Stimulated activated CD8-positive, alpha-beta memory T cell treated with anti-CD3 and anti-CD28 coated beads, Interleukin-4, amount 100 ng/mL, for 24 hours (primary cell): Measurements from ENCODE around the gene ALOXE3.

ENCODE experiments used
- DNase-seq: peaks from one replicate; pipeline ENCODE4 v3.0.0-alpha.2; 2020; ENCODE audit warnings: low read depth

The ALOXE3 gene

DNA sequence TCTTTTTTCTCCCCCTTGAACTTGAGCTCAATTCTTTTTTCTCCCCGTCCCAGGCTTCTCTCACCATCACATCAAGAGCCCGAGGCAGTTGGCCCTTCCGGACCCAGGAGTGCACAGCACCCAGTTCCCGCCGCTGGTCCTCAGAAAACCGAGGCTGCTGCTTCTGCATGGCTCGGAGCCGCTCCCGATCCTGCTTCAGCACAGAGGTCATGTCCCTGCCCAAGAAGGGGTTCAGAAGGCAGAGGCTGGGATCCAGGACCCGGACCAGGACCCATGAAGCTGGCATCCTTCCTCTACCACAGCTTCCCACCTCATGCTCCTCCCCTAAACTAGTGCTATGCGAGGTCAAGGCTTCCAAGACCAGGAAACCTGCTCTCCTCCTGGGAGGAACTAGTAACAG, 23.4 kb upstream of the ALOXE3 start:
- DNase-seq: no peak

DNA sequence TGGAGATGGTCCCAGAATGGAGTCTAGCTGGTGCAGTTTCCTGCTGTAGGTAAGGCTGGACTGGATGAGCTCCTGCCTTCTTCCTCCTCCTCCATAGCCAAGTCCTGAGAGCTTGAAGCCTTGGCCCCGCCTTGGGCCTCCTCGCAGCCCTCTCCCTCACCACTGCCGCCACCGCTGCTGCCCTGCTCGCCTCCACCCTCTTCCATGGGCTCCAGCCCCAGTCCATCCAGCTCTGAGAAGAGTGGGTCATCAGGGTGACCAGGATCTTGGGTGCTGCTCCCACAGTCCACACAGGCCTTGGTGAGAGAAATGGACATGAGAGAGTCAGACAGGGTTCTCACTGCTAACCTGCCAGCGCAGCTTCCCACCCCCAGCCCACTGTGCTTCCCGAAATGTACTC, 22.7 kb upstream of the ALOXE3 start:
- DNase-seq: no peak

- DNase-seq: no peak
These were observed 22.0 kb upstream of the ALOXE3 start for GRCh38 chr17:8140065-8141029.

DNA sequence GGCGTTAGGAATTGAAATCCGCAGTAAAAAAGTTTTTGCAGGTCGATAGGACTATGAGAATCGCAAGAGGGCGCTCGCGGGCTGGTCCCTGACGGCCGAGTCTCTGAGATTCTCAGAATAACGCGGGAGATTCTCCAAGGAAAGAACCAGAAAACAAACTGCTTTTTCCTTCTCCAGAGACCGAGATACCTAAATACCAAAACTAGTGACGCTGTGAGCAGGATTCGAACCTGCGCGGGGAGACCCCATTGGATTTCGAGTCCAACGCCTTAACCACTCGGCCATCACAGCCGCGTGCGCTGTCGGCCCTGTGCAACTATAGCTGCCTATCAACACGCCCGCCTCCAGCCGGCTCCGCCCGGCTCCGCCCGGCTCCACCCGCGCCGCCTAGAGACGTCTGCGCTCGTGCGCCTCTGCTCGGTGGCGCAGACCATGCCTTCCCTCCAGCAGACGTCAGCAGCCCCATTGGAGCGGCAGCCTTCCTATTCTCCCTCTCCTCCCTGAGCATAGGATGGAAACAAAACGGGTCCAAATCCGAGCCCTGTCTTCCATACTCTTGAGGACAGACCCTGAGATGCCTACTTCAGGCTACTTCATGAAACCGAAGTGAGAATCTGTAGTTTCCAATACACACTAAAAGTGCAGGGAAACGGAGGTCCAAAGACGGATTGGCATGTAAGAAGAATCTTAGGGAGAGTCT, 20.5 kb upstream of the ALOXE3 start:
- peak; percentile 91 for DNase-seq

- no peak for DNase-seq
These were observed 20.0 kb upstream of the ALOXE3 start for GRCh38 chr17:8138374-8138671.

- DNase-seq: no peak
These were observed 19.5 kb upstream of the ALOXE3 start for GRCh38 chr17:8137645-8138373.

DNA sequence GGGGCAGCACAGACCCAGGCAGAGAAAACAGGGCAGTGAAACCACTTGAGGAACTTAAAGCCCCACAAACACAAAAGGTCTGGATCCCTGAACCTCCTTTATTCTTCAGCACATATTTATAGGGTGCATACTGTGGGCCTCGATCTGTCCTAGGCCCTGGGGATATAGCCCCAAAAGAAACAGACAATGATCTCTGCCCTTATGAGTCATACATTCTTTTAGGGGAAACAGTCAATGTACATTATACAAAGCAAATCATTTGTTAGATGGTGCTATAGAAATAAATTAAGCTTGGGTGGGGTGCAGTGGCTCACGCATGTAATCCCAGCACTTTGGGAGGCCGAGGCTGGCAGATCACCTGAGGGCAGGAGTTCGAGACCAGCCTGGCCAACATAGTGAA, 15.6 kb upstream of the ALOXE3 start:
- no peak for DNase-seq

DNA sequence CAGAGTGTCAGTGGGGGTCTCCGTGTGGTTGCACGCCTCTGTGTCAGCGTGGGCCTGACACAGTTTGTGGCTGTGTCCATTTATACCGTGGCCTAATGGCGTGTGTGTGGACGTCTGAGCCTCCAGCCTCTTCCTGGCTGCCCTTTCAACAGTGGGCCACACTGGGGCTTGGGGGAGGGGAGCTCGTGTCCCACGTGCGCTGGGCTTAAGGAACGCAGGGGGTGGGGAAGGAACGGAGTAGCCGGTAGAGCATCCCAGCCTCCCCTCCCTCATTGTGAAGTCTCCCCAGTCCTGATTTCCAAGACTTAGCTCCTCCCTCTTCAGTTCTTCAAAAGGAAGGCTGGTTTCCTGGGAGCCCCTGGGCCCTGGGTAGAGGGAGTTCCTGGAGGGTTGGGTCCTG, 15.1 kb upstream of the ALOXE3 start:
- no peak for DNase-seq

GRCh38 chr17:8131844-8132441, 13.6 kb upstream of the ALOXE3 start:
- no peak for DNase-seq

DNA sequence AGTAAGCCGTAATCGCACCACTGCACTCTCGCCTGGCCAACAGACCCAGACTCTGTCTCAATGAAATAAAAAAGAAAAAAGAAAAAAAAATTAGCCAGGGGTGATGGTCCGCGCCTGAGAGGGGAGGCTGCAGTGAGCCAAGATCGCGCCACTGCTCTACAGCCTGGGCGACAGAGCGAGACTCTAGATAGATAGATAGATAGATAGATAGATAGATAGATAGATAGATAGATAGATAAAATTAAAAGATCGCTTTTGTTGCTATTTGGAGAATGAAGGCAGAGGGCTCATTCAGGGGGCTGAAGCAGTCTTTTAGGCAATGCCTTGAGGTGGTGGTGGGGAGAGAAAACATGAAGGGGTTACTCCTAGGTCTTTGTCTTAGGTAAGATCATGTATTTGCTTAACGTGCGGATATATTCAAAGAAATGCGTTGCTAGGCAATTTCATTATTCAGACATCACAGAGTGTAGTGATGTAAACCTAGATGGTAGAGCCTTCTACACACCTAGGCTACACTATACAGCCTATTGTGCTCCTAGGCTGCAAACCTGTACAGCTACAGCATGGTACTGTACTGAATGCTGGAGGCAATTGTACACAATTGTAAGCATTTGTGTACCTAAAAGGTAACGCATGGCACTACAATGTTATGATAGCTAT, 9.9 kb upstream of the ALOXE3 start:
- DNase-seq: no peak

- DNase-seq: no peak
These were observed 8.3 kb upstream of the ALOXE3 start for GRCh38 chr17:8126491-8127066.

DNA sequence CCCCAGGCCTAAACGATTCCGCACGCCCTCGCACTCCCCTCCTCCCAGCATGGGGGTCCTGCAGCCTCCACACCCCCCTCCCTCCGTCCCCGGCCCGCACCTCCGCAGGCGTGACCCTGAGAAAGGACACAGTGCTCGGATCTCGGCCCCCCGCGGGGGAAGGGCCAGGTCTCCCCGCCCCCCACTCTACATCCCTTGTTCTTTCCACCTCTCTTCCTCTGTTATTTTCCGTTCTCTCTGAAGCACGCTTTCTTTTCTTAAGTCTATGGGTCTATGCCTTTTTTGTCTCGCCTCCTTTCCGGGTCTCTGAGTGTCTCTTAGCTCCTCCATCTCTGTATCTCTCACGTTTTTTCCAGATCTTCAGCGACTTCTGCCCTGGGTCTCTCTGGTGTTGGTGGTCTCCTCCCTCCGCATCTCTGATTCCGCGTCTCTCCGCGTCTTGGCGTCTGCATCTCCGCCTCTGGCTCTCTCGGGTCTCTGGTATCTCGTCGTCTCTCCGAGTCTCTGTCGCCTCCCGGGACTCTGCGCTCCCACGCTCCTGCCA, 7.7 kb upstream of the ALOXE3 start:
- DNase-seq: no peak

- peak; percentile 77 for DNase-seq
These were observed 7.0 kb upstream of the ALOXE3 start for GRCh38 chr17:8125154-8125946.

- DNase-seq: no peak
These were observed 6.2 kb upstream of the ALOXE3 start for GRCh38 chr17:8124350-8125153.

GRCh38 chr17:8123695-8124349, 5.5 kb upstream of the ALOXE3 start, which contains the start of gene HES7:
Gene HES7, minus strand, starts transcription at chr17:8124106. Its CDS starts 22 bp downstream, at chr17:8124084.
- no peak for DNase-seq

DNA sequence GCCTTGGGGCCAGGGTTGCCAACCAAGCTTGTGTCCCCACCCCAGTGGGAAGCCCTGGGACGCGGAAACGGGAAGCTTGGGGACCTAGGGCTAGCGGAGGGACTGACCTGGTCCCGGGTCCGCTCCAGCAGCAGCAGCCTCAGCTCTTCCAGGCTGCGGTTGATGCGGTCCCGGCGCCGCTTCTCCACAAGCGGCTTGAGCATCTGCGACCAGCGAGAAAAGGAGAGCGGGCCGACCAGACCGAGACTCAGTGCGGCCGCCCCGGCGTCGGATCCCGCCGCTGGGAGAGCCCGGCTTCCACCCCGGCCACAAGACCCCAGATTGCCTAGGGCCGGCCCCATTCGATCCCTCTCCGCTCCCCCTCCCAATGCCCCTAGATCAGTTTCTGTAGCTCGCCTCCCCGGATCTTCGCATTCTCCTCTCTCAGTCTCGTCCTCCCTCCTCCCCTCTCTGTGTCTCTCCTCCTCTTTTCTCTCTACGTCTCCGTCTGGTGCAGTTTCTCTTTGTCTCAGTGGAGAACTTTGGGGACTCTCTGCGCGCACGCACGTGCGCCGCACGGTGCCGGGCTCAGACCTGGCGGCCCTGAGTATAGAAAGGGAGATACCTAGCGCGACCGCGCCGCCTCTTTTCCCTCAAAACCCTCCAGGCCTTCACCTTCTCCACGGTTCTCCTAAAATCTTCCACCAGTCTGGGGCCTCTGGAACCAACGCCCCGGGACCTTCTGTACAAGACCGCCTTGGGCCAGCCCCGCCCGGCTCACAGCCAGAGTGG, 4.8 kb upstream of the ALOXE3 start:
- DNase-seq: no peak

- no peak for DNase-seq
These were observed 4.2 kb upstream of the ALOXE3 start for GRCh38 chr17:8122422-8122923.
